HepG2 (cell line): ENCODE data around the gene ERVMER34-1. TPM values are rescaled to one million over a fixed set of nuclear protein-coding genes. Genes with fewer than 3 reads are reported as not detected.

Experiments
- CREB1 ChIP-seq, 2 experiments: fragments of 450-650 bp in 1 of 2; IDR thresholded peaks; 2 replicates each; pipeline ENCODE4 v1.6.1; 2016 to 2017; ENCODE audit warnings: control low read depth in 1 of 2, mild to moderate bottlenecking in 1 of 2, missing compliant biosample characterization in 1 of 2, missing genetic modification characterization in 1 of 2
- HES4 ChIP-seq: sonication (generic); formaldehyde crosslinking; IDR thresholded peaks from 2 replicates; pipeline ENCODE4 v1.9.0; 2021; ENCODE audit warnings: mild to moderate bottlenecking, missing genetic modification reagents, borderline replicate concordance
- JUN ChIP-seq: sonication (generic); formaldehyde crosslinking; IDR thresholded peaks from 2 replicates; pipeline ENCODE4 v1.4.0; 2020; ENCODE audit warnings: mild to moderate bottlenecking, missing genetic modification reagents
- MLLT10 ChIP-seq: sonication (generic); formaldehyde crosslinking; IDR thresholded peaks from 2 replicates; pipeline ENCODE4 v1.4.0; 2020; ENCODE audit warnings: missing genetic modification reagents
- ONECUT2 ChIP-seq: sonication (generic); formaldehyde crosslinking; IDR thresholded peaks from 2 replicates; pipeline ENCODE4 v1.4.0; 2020; ENCODE audit warnings: missing genetic modification reagents
- POLR2A ChIP-seq, 2 experiments: IDR thresholded peaks; 2 replicates each; pipeline ENCODE4 v1.6.1; 2011; ENCODE audit warnings: low read depth in 2 of 2, low read length in 2 of 2, mild to moderate bottlenecking in 1 of 2, moderate library complexity in 1 of 2; ENCODE audit not compliant: insufficient read depth in 1 of 2
- SMAD9 ChIP-seq: sonication (generic); formaldehyde crosslinking; IDR thresholded peaks from 2 replicates; pipeline ENCODE4 v1.5.1; 2020; ENCODE audit warnings: mild to moderate bottlenecking, missing genetic modification reagents
- SNAPC2 ChIP-seq: sonication (generic); formaldehyde crosslinking; IDR thresholded peaks from 2 replicates; pipeline ENCODE4 v1.8.1; 2022; ENCODE audit warnings: mild to moderate bottlenecking, missing genetic modification reagents
- TMF1 ChIP-seq: sonication (generic); formaldehyde crosslinking; IDR thresholded peaks from 2 replicates; pipeline ENCODE4 v1.8.1; 2022; ENCODE audit warnings: low read depth, missing genetic modification reagents
- YEATS2 ChIP-seq: sonication (generic); formaldehyde crosslinking; IDR thresholded peaks from 2 replicates; pipeline ENCODE4 v1.4.0; 2020; ENCODE audit warnings: missing genetic modification reagents, borderline replicate concordance
- YY1 ChIP-seq: IDR thresholded peaks from 2 replicates; pipeline ENCODE4 v1.6.1; 2011; ENCODE audit warnings: low read length, low read depth, moderate library complexity, mild to moderate bottlenecking; ENCODE audit not compliant: insufficient read depth, insufficient replicate concordance
- ZFP37 ChIP-seq: sonication (generic); formaldehyde crosslinking; IDR thresholded peaks from 2 replicates; pipeline ENCODE4 v1.4.0; 2020; ENCODE audit warnings: missing genetic modification reagents, borderline replicate concordance
- ZKSCAN1 ChIP-seq: fragments of 150-350 bp; IDR thresholded peaks from 2 replicates; pipeline ENCODE4 v1.6.1; 2014; ENCODE audit warnings: low read length
- ZKSCAN5 ChIP-seq: sonication (generic); formaldehyde crosslinking; IDR thresholded peaks from 2 replicates; pipeline ENCODE4 v1.5.1; 2020; ENCODE audit warnings: mild to moderate bottlenecking, missing genetic modification reagents
- ZNF10 ChIP-seq: sonication (generic); formaldehyde crosslinking; IDR thresholded peaks from 2 replicates; pipeline ENCODE4 v1.4.0; 2020; ENCODE audit warnings: mild to moderate bottlenecking, low read depth, missing genetic modification reagents, borderline replicate concordance
- ZNF747 ChIP-seq: sonication (generic); formaldehyde crosslinking; IDR thresholded peaks from 2 replicates; pipeline ENCODE4 v1.8.1; 2023; ENCODE audit warnings: missing genetic modification reagents, mild to moderate bottlenecking, borderline replicate concordance
- ZNF883 ChIP-seq: sonication (generic); formaldehyde crosslinking; IDR thresholded peaks from 2 replicates; pipeline ENCODE4 v1.5.1; 2020; ENCODE audit warnings: mild to moderate bottlenecking, missing genetic modification reagents; ENCODE audit errors: not compliant biosample characterization
- ZSCAN30 ChIP-seq: sonication (generic); formaldehyde crosslinking; IDR thresholded peaks from 2 replicates; pipeline ENCODE4 v1.5.0; 2020; ENCODE audit warnings: mild to moderate bottlenecking, missing genetic modification reagents
- polyA plus RNA-seq, 8 experiments: library from polyadenylated mRNA; depleted of rRNA in 3 of 8; stranded (reverse) in 7 of 8; unstranded in 1 of 8; fragments of >200 nt; fragmentation: Illumina TruSeq in 4 of 8; extraction: Trizol in 4 of 8; gene quantifications; 2 replicates each; pipeline versions ENCODE4 v1.2.1 to v1.2.3, GENCODE V29; 2011 to 2016; ENCODE audit warnings: low read depth in 4 of 8, missing spikeins in 1 of 8, mixed read lengths in 1 of 8; ENCODE audit not compliant: insufficient read depth in 1 of 8
- total RNA-seq, 5 experiments: library from RNA; depleted of rRNA; stranded (reverse); fragments of >200 nt; fragmentation: Illumina TruSeq; extraction: Trizol; gene quantifications; 2 replicates each; pipeline ENCODE4 v1.2.3, GENCODE V29; 2016; ENCODE audit warnings: low read depth in 1 of 5
- TF ChIP-seq, protein P1 (sequence below): sonication (generic); formaldehyde crosslinking; IDR thresholded peaks from 2 replicates; pipeline ENCODE4 v1.8.0; 2022; ENCODE audit warnings: missing genetic modification reagents, mild to moderate bottlenecking, moderate library complexity, borderline replicate concordance
- TF ChIP-seq, protein P2 (sequence below): sonication (generic); formaldehyde crosslinking; IDR thresholded peaks from 2 replicates; pipeline ENCODE4 v1.5.0; 2020; ENCODE audit warnings: mild to moderate bottlenecking, missing genetic modification reagents
- TF ChIP-seq, protein P3 (sequence below): sonication (generic); formaldehyde crosslinking; IDR thresholded peaks from 2 replicates; pipeline ENCODE4 v1.8.1; 2023; ENCODE audit warnings: mild to moderate bottlenecking, missing genetic modification reagents, borderline replicate concordance
- TF ChIP-seq, protein P4 (sequence below): sonication (generic); formaldehyde crosslinking; IDR thresholded peaks from 2 replicates; pipeline ENCODE4 v1.5.0; 2020; ENCODE audit warnings: missing genetic modification reagents
- TF ChIP-seq, protein P5 (sequence below): sonication (generic); formaldehyde crosslinking; IDR thresholded peaks from 2 replicates; pipeline ENCODE4 v1.4.0; 2020; ENCODE audit warnings: missing genetic modification reagents

The ERVMER34-1 gene
- total and polyA plus RNA-seq, 2 of the 13 experiments (the other 11 are each of a cell fraction or from before 2014, with no cell fraction given), result 0.04 to 0.35 TPM

DNA sequence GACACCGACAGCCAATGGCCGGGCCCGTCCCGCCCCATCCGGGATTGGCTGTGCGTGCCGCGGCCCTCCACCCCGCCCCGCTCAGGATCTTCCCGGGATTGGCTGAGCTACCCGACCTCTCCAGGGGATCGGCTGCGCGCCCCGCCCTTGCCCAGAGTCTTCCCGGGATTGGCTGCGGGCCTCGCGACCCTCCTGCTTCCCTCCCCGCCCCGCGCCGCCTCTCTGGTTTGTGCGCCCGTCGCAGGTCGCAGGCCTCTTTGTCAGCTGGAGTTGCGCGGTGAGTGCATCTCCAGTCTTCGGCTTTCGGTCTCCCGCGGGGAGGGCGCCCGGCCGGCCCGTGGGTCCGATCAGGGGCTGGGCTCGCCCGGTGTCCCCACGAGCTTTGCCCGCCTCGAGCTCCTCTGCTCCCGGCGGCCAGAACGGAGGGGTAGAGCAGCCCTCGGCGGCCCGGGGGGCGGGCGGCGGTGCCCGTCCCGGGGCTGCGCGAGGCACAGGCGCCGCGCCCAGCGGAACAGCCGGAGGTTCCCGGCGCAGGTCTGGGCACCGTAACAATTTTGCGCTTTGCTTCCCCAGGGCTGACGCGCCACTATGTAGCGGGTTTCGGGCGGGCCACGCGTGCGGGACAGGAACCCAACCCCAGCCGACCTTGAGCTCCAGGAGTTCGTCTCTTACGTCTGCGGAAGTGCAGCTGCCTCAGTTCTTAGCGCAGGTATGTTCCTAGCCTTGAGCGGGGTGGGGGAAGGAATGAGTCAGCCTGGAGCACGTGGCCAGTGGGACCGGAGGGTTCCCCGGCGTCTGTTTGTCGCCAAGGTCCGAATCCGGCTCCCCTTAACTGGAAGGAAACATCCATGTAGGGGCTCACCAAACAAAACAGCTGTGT is 38.7 kb downstream of the ERVMER34-1 start (continued):
- peak; percentile 67; the same call in 1 of the 2 replicates for TF ChIP-seq ZNF747 (CRISPR knock-in tag)
- TF ChIP-seq JUN, result peak; percentile 82
- no peak for TF ChIP-seq ZFP37 (CRISPR knock-in tag)
- TF ChIP-seq, protein P1, sequence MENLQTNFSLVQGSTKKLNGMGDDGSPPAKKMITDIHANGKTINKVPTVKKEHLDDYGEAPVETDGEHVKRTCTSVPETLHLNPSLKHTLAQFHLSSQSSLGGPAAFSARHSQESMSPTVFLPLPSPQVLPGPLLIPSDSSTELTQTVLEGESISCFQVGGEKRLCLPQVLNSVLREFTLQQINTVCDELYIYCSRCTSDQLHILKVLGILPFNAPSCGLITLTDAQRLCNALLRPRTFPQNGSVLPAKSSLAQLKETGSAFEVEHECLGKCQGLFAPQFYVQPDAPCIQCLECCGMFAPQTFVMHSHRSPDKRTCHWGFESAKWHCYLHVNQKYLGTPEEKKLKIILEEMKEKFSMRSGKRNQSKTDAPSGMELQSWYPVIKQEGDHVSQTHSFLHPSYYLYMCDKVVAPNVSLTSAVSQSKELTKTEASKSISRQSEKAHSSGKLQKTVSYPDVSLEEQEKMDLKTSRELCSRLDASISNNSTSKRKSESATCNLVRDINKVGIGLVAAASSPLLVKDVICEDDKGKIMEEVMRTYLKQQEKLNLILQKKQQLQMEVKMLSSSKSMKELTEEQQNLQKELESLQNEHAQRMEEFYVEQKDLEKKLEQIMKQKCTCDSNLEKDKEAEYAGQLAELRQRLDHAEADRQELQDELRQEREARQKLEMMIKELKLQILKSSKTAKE (CRISPR knock-in tag), result 0 out of 2 replicates have a peak, but pooled peaks have one; percentile 10
- no peak for TF ChIP-seq SMAD9
- no peak for TF ChIP-seq HES4 (CRISPR knock-in tag)
- no peak for TF ChIP-seq MLLT10 (CRISPR knock-in tag)
- peak; percentile 92; the same call in 1 of the 2 replicates for TF ChIP-seq TMF1 (CRISPR knock-in tag)
- no peak for TF ChIP-seq ZNF883 (CRISPR knock-in tag)
- peak; percentile 14; the same call in 1 of the 2 replicates for TF ChIP-seq CREB1 (IDR thresholded peaks at IDR 0.05)
- TF ChIP-seq CREB1 (CRISPR knock-in tag; IDR thresholded peaks at IDR 0.05), result peak; percentile 37; the same call in 1 of the 2 replicates
- no peak; the same call in 1 of the 2 replicates for TF ChIP-seq ZKSCAN1
- TF ChIP-seq YY1, result no peak
- TF ChIP-seq, protein P2, sequence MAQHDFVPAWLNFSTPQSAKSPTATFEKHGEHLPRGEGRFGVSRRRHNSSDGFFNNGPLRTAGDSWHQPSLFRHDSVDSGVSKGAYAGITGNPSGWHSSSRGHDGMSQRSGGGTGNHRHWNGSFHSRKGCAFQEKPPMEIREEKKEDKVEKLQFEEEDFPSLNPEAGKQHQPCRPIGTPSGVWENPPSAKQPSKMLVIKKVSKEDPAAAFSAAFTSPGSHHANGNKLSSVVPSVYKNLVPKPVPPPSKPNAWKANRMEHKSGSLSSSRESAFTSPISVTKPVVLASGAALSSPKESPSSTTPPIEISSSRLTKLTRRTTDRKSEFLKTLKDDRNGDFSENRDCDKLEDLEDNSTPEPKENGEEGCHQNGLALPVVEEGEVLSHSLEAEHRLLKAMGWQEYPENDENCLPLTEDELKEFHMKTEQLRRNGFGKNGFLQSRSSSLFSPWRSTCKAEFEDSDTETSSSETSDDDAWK (CRISPR knock-in tag), result no peak
- TF ChIP-seq SNAPC2 (CRISPR knock-in tag), result peak; percentile 60; the same call in 1 of the 2 replicates
- no peak for TF ChIP-seq ZSCAN30 (CRISPR knock-in tag)
- peak; percentile 92 to 93 for TF ChIP-seq POLR2A (IDR thresholded peaks at IDR 0.05; ENCODE audit: insufficient read depth in 1 of 2, low read depth in 2 of 2, low read length in 2 of 2)
- TF ChIP-seq, protein P3, sequence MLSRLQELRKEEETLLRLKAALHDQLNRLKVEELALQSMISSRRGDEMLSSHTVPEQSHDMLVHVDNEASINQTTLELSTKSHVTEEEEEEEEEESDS, result no peak
- TF ChIP-seq ZNF10 (CRISPR knock-in tag), result no peak
- TF ChIP-seq, protein P4, sequence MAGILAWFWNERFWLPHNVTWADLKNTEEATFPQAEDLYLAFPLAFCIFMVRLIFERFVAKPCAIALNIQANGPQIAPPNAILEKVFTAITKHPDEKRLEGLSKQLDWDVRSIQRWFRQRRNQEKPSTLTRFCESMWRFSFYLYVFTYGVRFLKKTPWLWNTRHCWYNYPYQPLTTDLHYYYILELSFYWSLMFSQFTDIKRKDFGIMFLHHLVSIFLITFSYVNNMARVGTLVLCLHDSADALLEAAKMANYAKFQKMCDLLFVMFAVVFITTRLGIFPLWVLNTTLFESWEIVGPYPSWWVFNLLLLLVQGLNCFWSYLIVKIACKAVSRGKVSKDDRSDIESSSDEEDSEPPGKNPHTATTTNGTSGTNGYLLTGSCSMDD (CRISPR knock-in tag), result no peak
- peak; percentile 78; the same call in 1 of the 2 replicates for TF ChIP-seq YEATS2 (CRISPR knock-in tag)
- TF ChIP-seq, protein P5, sequence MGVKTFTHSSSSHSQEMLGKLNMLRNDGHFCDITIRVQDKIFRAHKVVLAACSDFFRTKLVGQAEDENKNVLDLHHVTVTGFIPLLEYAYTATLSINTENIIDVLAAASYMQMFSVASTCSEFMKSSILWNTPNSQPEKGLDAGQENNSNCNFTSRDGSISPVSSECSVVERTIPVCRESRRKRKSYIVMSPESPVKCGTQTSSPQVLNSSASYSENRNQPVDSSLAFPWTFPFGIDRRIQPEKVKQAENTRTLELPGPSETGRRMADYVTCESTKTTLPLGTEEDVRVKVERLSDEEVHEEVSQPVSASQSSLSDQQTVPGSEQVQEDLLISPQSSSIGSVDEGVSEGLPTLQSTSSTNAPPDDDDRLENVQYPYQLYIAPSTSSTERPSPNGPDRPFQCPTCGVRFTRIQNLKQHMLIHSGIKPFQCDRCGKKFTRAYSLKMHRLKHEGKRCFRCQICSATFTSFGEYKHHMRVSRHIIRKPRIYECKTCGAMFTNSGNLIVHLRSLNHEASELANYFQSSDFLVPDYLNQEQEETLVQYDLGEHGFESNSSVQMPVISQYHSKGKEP (CRISPR knock-in tag), result no peak
- no peak for TF ChIP-seq ONECUT2 (CRISPR knock-in tag)
- TF ChIP-seq ZKSCAN5 (CRISPR knock-in tag), result no peak
